ENCODE measurements around the gene MNT. TPM values are rescaled to one million over a fixed set of nuclear protein-coding genes. Genes with fewer than 3 reads are reported as not detected.
A peak's percentile ranks its signal among the peaks of the same experiment; 100 is the strongest.

Gene MNT
- total and polyA plus RNA-seq, 2 of the 8 experiments (the other 6 are each of a cell fraction or from before 2014, with no cell fraction given): 5.0 to 17.3 TPM

GRCh38 chr17:2398655-2399571, 1.9 kb downstream of the MNT start (continued):
- no peak for TF ChIP-seq RFX5 (IDR thresholded peaks at IDR 0.05; ENCODE audit: borderline replicate concordance, low read depth, low read length)
- TF ChIP-seq HDAC2 (IDR thresholded peaks at IDR 0.05; ENCODE audit: borderline replicate concordance in 1 of 2, low read depth in 2 of 2, low read length in 2 of 2): 0 out of 4 replicates have a peak, but pooled peaks of 1 of the 2 experiments have one; percentile 40
- TF ChIP-seq TAF1 (IDR thresholded peaks at IDR 0.05; ENCODE audit: low read depth, low read length): peak; percentile 55; the same call in 1 of the 2 replicates
- TF ChIP-seq BRCA1 (IDR thresholded peaks at IDR 0.05; ENCODE audit: low read depth, low read length): no peak
- TF ChIP-seq EZH2 (IDR thresholded peaks at IDR 0.05; ENCODE audit: low read depth, low read length, severe bottlenecking): no peak
- no peak for TF ChIP-seq BCL11A (IDR thresholded peaks at IDR 0.05; ENCODE audit: low read depth in 2 of 2, low read length in 2 of 2)
- no peak for TF ChIP-seq MAX (IDR thresholded peaks at IDR 0.05)
- peak; percentile 45 for TF ChIP-seq TBP (IDR thresholded peaks at IDR 0.05; ENCODE audit: low read depth, low read length)
- TF ChIP-seq USF2 (IDR thresholded peaks at IDR 0.05; ENCODE audit: low read length): no peak
- no peak for TF ChIP-seq YY1 (IDR thresholded peaks at IDR 0.05; ENCODE audit: low read depth, low read length)
- TF ChIP-seq CTCF (IDR thresholded peaks at IDR 0.05; ENCODE audit: control extremely low read depth in 1 of 3, insufficient read depth in 1 of 3, low read depth in 1 of 3, low read length in 3 of 3): peak in 2 of 3 experiments; percentile 0 to 2; a peak in 2 of 4 replicates
- no peak for TF ChIP-seq CBX5 (IDR thresholded peaks at IDR 0.05; ENCODE audit: low read depth, low read length)
- TF ChIP-seq E2F6 (IDR thresholded peaks at IDR 0.05): no peak
- no peak for TF ChIP-seq POU5F1 (IDR thresholded peaks at IDR 0.05; ENCODE audit: low read depth, low read length)
- no peak for TF ChIP-seq CHD2 (IDR thresholded peaks at IDR 0.05; ENCODE audit: low read length)
- TF ChIP-seq SIN3A (conservative IDR thresholded peaks at IDR 0.05 in 1 of 2, IDR thresholded peaks at IDR 0.05 in 1 of 2; ENCODE audit: low read depth in 1 of 2, low read length in 2 of 2): peak in 1 of 2 experiments; percentile 21; a peak in 1 of 4 replicates
- no peak for TF ChIP-seq TEAD4 (IDR thresholded peaks at IDR 0.05; ENCODE audit: low read depth, low read length)
- TF ChIP-seq SIRT6 (IDR thresholded peaks at IDR 0.05; ENCODE audit: low read length): peak; percentile 56
